Cardiac fibroblast (primary cell): ENCODE results near the gene UPP1.
A peak's percentile ranks its signal among the peaks of the same experiment; 100 is the strongest.

Source experiments
- DNase-seq, 2 donors: peaks; one replicate each; pipeline versions ENCODE4 v3.0.0 to v3.0.0-alpha.2; 2010; ENCODE audit warnings: low read depth in 2 of 2
- H3K4me3 ChIP-seq, 2 donors: replicated peaks in 1 of 2; 1 replicate in 1 of 2; 2 replicates in 1 of 2; pipeline ENCODE4 v1.5.1; 2011; ENCODE audit warnings: low read depth in 2 of 2, low read length in 2 of 2, mild to moderate bottlenecking in 2 of 2, moderate library complexity in 1 of 2
- TF ChIP-seq, protein P1 (sequence below): IDR thresholded peaks from one replicate; pipeline ENCODE4 v1.5.1; 2011; ENCODE audit warnings: low read depth, mild to moderate bottlenecking, low read length, inconsistent platforms

The UPP1 gene

DNA sequence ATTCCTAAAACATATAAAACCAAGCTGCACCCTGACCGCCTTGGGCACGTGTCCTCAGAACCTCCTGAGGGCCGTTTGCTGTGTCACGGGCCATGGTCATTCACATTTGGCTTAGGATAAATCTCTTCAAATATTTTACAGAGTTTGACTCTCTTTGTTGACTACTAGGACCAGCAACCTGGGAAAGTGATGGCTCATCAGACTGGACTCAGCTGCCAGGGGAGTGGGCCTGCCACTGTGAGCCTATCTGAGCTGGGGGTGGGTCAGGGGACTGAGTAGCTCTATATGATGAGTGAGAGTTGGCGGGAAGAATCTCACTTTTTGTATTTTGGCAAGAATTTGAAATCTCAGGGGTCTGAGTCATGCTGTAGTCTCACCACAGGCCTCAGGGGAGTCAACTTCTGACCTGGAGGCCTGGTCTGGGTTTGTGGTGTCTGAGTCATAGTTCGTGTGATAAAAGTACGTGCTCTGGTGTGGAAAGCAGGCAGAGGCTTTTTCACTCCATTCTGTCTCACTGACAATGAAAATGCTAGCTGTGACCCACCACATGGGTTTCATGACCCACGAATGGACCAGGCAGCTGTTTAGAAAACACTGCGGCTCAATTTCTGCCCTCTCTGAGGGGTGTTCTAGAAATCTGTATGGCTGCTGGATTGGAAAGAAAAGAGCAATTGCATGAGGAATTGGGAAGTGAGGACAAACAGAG, 4.2 kb upstream of the UPP1 start:
- peak; percentile 99 for DNase-seq
- no peak overlapping the region for H3K4me3 ChIP-seq
- TF ChIP-seq, protein P1, sequence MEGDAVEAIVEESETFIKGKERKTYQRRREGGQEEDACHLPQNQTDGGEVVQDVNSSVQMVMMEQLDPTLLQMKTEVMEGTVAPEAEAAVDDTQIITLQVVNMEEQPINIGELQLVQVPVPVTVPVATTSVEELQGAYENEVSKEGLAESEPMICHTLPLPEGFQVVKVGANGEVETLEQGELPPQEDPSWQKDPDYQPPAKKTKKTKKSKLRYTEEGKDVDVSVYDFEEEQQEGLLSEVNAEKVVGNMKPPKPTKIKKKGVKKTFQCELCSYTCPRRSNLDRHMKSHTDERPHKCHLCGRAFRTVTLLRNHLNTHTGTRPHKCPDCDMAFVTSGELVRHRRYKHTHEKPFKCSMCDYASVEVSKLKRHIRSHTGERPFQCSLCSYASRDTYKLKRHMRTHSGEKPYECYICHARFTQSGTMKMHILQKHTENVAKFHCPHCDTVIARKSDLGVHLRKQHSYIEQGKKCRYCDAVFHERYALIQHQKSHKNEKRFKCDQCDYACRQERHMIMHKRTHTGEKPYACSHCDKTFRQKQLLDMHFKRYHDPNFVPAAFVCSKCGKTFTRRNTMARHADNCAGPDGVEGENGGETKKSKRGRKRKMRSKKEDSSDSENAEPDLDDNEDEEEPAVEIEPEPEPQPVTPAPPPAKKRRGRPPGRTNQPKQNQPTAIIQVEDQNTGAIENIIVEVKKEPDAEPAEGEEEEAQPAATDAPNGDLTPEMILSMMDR = no peak

GRCh38 chr7:48085433-48085791, 3.7 kb upstream of the UPP1 start:
- DNase-seq = no peak
- TF ChIP-seq, protein P1 = no peak
- no peak overlapping the region for H3K4me3 ChIP-seq

GRCh38 chr7:48085942-48086341, 3.1 kb upstream of the UPP1 start:
- TF ChIP-seq, protein P1 = no peak
- DNase-seq = no peak
- no peak overlapping the region for H3K4me3 ChIP-seq

DNA sequence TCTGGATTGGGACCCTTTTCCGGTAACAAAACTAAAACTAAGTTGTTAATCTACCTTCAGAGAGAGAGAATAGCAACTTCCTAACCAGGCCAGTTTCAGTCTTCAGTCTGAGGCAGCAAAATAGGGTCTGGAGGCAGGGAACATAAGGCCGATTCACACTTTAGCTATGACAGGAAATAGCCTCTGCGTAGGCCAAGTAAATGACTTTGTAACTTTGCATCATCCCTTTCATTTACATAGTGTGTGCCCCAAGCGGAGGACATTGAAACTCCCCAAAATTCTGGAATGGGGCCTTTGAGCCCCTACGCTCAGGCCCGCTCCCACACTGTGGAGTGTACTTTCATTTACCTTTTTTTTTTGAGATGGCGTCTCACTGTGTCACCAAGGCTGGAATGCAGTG, 1.7 kb upstream of the UPP1 start:
- H3K4me3 ChIP-seq = no peak overlapping the region
- TF ChIP-seq, protein P1 = peak; percentile 33
- peak; percentile 77 to 93 for DNase-seq

DNA sequence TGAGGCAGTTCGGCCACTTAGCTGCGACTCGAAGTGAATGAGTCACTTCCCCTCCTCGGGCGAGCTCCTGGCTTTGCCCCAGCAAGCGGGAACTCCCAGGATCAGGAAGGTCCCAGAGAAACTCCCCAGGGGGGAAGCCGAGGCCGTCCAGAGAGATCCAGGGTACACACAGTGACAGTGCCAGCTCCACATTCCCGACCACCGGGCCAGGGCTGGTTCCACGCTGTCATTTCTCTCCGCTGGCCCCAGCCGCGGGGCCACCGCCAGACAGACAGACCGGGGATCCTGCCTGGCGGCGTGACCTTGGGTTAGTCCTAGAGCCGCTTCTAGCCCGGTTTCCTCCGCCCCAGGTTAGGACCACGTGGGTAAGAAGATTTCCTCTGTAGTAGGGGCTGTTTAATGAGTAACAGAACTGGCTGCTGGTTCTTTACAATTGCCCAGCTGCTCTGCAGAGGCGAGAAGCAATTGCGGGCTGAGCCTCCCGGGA, 463 bp upstream of the UPP1 start:
- TF ChIP-seq, protein P1 = no peak
- peak overlapping the region; percentile 48 to 95 for H3K4me3 ChIP-seq
- DNase-seq = peak; percentile 96 to 98

DNA sequence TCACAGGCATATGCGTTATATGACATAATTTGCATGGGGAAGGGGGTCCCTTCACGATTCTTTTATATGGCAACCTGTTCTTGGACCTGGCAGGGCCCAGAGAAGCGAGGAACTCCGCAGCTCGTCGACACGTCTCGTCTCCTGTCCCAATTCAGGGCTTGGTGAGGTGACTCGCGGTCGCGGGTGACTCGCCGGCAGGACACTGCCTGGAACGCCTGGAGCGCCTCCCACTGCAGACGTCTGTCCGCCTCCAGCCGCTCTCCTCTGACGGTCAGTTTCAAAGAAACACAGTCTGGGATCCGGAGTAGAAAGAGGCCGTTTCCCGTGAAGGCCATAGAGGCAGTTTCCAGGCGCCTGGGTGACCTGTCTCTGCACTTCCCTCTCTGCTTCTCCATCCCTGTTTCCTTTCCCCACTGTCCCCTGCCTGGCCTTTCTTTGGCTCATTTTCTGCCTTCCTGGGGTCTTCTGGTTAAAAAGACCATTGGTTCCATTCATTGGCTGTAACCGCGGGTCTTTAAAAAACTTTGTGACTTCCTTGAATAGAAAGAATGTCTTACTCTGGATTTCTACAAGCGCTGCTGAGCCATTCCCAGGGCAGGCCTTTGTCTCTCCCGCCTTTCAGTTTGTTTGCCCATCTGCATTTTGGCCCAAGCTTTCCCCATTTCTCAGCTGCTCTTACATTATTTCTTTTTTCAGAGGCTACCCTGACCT, 1.2 kb downstream of the UPP1 start:
- peak; percentile 55 to 56 for DNase-seq
- H3K4me3 ChIP-seq = peak overlapping the region; percentile 90 to 95
- TF ChIP-seq, protein P1 = no peak
